SW480 (cell line): ENCODE measurements around the gene DKKL1.
"Not testable (repeated sequence)": the region's sequence is repeated elsewhere in the genome, so short reads cannot be mapped to it uniquely, and the experiment has no call there.

Experiments used
- DNase-seq: peaks from one replicate; pipeline ENCODE4 v3.0.0-alpha.2; 2016; ENCODE audit warnings: low spot score

The DKKL1 gene

DNA sequence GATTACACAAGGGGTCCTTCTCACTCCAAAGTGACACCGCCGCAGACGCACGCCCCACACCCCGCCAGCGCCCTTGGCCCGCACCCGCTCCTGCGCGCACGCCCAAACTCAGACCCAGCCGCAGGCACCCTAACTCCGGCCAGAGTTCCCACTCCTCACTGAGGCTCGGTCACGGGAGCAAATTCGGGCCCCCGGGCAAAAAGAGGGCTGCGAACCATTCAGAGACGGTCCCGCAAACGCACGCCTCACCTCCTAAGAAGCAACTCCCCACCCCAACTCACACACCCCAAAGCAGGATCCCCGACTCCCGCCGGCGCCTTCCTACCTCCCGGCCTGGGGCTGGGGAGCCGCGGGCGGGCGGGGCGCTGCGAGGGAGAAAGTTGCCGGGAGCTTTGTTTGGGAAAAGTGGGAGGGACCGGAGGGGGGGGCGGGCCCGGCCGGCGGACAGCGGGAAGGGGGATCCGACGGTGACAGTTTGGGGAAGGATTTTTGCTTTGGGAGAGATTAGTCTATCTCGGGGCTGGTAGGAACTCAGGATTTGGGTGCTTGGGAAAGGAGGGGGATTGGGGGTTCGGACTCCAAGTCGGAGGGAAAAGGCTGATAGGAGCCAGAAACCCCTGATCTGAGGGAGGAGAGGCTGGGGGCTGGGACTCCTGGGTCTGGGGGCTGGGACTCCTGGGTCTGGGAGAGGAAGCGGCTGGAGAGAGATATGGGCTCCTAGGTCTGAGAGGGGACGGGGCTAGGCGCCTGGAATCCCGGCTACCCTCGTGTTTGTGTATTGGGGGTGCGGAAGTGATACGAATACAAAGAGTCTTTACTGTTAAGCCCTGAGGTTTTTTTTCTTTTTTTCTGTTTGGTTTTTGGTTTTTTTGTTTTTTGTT, 1.4 kb upstream of the DKKL1 start, which contains the start of gene TEAD2:
TEAD2 (minus strand) TSS at position 369 of the 881 bp plus-strand sequence. CDS start 2,341 bp downstream, outside the sequence.
- peak; percentile 39 for DNase-seq

DNA sequence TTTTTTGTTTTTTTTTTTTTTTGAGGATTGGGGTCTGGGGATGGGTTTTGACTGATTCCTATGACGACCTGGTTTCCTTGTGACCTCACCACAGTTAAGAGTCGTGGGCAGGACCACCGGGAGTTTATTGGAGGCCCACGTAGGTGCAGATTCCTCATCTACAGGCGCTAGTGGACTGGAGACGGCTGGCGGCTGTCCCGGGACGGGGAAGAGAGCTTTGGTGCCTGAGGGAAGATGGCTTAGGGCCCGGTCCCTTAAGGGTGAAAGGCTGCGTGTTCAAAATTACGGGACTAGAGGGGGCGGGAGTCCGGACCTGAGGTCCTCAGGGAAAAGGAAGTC, 779 bp upstream of the DKKL1 start:
- peak; percentile 54 for DNase-seq

- no peak for DNase-seq
Measured at GRCh38 chr19:49364083-49364737, 533 bp downstream of the DKKL1 start.

DNA sequence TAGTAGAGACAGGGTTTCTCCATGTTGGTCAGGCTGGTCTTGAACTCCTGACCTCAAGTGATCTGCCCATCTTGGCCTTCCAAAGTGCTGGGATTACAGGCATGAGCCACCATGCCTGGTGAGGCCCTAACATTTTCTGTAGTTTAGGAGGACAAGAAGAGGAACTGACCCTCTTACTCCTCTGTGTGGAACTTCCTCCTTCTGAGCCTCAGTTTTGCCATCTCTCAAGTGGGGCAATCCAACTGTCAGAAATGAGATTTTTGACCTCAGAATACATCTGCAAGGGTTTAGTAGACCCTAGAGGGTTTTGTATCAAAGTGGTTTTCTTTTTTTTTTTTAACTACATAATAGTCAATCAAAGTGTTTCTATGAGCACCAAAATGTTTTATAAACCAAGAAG, 2.4 kb downstream of the DKKL1 start:
- no peak for DNase-seq

- DNase-seq, result no peak
Measured at GRCh38 chr19:49368711-49369358, 5.2 kb downstream of the DKKL1 start.

GRCh38 chr19:49371184-49371583, 7.5 kb downstream of the DKKL1 start:
- no peak for DNase-seq

- DNase-seq, result not testable (repeated sequence)
Measured at GRCh38 chr19:49373174-49373573, 9.5 kb downstream of the DKKL1 start.

- DNase-seq, result no peak
Measured at GRCh38 chr19:49374665-49375434, 11.2 kb downstream of the DKKL1 start.

GRCh38 chr19:49378512-49378911, 14.8 kb downstream of the DKKL1 start:
- DNase-seq, result no peak

DNA sequence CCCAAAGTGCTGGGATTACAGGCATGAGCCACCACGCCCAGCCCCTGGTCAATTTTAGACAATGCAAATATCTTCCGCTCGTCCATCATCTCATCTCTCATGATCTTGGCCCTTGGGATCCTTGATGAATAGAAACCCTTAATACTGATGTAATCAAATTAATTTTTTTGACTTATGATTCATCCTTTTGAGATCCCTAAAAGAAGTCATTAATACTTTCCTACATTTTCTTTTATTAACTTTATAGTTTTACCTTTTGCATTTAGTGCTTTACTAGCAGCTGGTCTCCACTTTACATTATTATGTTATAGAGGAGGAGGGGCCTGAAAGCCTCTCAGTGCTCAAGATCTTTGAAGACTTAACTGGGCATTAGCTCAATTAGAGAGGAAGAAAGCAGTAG, 16.7 kb downstream of the DKKL1 start:
- no peak for DNase-seq

DNA sequence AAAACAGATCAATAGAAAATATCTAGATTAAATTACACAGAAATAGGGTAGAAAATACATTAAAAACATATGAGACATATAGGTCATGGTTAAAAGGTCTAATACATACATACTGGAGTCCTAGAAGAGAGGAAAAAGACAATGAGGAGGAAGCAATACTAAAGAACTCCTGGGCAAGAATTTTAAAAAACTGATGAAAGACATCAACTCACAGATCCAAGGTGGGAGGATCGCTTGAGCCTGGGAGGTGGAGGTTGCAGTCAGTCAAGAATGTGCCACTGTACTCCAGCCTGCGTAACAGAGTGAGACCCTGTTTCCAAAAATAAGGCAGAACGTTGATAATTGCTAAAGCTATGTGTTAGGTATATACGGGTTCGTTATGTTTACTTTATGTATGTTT, 19.0 kb downstream of the DKKL1 start:
- DNase-seq, result no peak

DNA sequence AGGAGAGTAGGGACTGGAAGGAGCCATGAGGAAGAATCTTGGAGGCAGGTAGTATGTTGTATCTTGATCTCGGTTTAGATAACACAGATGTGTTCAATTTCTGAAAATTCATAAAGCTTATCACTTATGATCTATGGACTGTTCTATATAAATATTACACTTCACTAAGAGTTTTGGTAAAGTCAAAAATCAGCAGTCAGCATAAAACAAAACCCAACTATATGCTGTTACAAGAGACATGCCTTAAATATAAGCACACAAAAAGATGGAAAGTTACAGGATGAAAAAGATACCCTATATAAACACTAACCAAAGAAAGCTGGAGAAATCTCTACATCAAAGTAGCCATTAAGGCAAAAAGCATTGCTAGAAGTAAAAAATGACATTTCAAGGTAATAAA, 19.9 kb downstream of the DKKL1 start:
- DNase-seq, result no peak

DNA sequence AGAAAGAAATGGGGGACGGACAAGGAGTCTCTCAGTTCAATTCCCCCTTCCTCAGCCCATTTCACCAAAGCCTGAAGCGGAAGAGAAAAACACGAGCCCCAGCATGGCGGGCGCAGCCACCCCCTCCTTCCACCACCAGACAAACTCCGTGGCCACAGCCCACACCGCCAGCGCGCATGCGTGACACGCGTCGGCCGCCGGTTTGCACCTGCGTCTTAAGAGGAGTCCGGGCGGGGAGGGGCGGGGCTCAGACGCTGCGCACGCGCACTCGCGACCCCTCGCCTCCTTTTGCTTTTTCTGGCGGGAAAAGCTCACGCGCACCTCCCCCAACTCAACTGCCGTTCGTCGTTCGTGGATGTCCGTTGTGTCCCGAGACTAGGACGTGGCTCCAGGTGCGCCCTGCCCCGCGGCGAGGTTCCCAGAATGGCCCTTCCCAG, 24.3 kb downstream of the DKKL1 start, which contains the start of gene KASH5:
KASH5 (plus strand) TSS at position 314 of the 437 bp plus-strand sequence. CDS start 2,635 bp downstream, outside the sequence.
- peak; percentile 45 for DNase-seq

GRCh38 chr19:49389406-49389805, 25.7 kb downstream of the DKKL1 start:
- DNase-seq, result no peak

- DNase-seq, result no peak
Measured at GRCh38 chr19:49390131-49390928, 26.7 kb downstream of the DKKL1 start.

DNA sequence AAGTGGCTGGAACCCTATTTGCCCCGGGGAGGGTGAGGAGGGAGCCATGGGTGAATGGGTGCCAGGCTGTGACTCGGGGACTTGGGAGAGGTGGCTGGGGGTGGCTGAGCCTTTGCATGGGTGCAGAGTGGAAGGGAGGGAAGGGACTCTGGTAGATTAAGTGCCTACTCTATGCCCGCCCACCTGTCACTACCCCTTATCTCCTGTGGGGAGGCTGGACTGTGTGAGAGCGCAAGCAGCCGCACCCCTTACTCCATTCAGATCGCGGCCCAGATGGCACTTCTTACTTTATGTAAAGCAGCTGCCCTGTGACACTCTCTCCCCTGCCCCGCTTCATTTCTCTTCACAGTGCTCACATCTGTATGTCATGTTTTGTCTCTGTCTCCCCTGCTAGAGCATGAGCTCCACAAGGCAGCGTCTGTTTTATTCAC, 27.3 kb downstream of the DKKL1 start:
- DNase-seq, result no peak

DNA sequence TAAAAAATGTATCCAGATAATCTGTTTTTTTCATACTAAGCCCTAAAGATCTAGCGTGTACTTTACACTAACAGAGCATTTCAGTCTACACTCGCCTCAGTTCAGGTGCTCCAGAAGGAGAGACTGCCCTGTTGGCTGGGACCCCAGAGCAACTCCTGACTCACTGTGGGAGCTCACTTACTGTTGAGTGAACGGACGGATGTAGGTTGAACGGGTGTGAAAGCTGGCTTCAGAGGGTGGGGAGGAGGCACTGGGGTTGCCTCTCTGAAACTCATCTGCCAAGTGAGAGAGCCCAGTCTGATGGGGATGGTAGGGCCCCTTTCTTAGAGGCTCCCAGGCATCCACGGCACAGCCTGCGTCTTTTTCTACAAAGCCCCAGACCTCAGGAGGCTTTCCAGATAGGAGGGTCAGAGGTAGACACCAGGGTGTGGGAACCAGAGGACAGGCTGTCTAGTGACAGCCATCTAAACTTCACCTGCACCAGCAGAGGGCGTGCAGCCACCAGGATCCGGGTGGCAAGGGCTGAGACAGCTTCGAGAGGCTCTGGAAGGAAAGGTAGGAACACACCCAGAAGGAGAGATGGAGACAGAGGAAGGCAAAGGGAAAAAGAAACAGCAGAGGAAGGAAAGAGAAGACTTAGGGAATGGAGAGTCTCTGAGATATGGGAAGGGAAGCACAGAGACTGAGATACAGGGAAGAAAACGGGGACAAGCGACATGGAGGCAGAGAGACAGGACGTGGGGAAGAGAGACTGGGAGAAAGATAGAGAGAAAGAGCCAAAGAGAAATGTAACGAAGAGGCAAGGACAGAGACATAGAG, 28.1 kb downstream of the DKKL1 start:
- DNase-seq, result peak; percentile 87

DNA sequence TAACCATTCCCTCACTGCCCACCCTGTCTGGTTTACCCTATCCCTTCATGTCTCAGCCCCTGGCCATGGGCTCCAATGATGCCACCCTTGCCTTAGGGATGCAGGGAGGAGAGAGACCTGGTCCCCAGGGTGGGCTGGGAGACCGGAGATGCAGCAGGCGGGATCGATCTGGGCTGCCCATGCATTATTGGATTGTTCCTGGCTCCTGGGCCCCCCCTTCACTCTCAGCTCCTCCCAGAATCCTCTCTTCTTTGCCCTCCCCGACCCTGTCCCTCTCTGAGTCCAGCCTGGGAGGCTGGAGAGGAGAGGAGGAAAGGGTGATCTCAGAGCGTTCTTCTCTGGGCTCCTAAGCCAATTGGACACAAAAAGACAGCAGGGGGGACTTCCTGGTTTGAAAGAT, 30.2 kb downstream of the DKKL1 start:
- no peak for DNase-seq

GRCh38 chr19:49395581-49396407, 32.1 kb downstream of the DKKL1 start:
- DNase-seq, result no peak
